CD4-positive, alpha-beta T cell (primary cell): ENCODE data around the gene CTNNA1. TPM values are rescaled to one million over a fixed set of nuclear protein-coding genes. Genes with fewer than 3 reads are reported as not detected.

Experiments used
- ATAC-seq: fragments of 200-7000 bp; cut with Tn5 transposase; one replicate; pipeline ENCODE4 v1.10.0; 2022; ENCODE audit warnings: mild to moderate bottlenecking; ENCODE audit not compliant: poor library complexity
- CTCF ChIA-PET: fragments of 350-600 bp; sonication (Branson Sonifier 250); formaldehyde crosslinking; loops from one replicate; lab custom pipeline; 2021; ENCODE audit warnings: antibody characterized with exemption, inconsistent platforms; lab: Charles Lee
- POLR2A ChIA-PET: fragments of 350-600 bp; sonication (Branson Sonifier 250); formaldehyde crosslinking; loops from one replicate; lab custom pipeline; 2021; ENCODE audit warnings: antibody characterized with exemption, inconsistent platforms; lab: Charles Lee
- DNase-seq, 14 experiments: peaks; one replicate each; pipeline ENCODE4 v3.0.0-alpha.2; 2013 to 2020; ENCODE audit warnings: mixed read lengths in 2 of 14
- H3K27ac ChIP-seq, 2 donors: one replicate each; pipeline versions ENCODE4 v1.5.1 to v1.7.0; 2013; ENCODE audit warnings: low read length in 2 of 2, low read depth in 1 of 2, mild to moderate bottlenecking in 1 of 2
- H3K27me3 ChIP-seq, 2 experiments: 1 replicate in 1 of 2; 2 replicates in 1 of 2; pipeline versions ENCODE4 v1.6.1 to v1.7.0; 2013; ENCODE audit warnings: low read length in 2 of 2, control low read depth in 1 of 2, mild to moderate bottlenecking in 1 of 2, moderate library complexity in 1 of 2; ENCODE audit not compliant: insufficient read depth in 2 of 2, control insufficient read depth in 1 of 2
- H3K36me3 ChIP-seq: one replicate; pipeline ENCODE4 v1.6.1; 2013; ENCODE audit warnings: low read length, control low read depth; ENCODE audit not compliant: insufficient read depth
- H3K4me1 ChIP-seq: one replicate; pipeline ENCODE4 v1.6.1; 2013; ENCODE audit warnings: low read length, control low read depth; ENCODE audit not compliant: insufficient read depth
- H3K4me3 ChIP-seq: one replicate; pipeline ENCODE4 v1.5.1; 2013; ENCODE audit warnings: mild to moderate bottlenecking, low read length, moderate library complexity
- H3K9me3 ChIP-seq, 2 experiments: 1 replicate in 1 of 2; 2 replicates in 1 of 2; pipeline versions ENCODE4 v1.6.1 to v1.7.0; 2013; ENCODE audit warnings: low read length in 2 of 2, mild to moderate bottlenecking in 2 of 2, control low read depth in 1 of 2, moderate library complexity in 1 of 2; ENCODE audit not compliant: control insufficient read depth in 1 of 2, insufficient read depth in 1 of 2
- H3K27ac Mint-ChIP-seq: one replicate; pipeline ENCODE4 v1.8.0; 2020; ENCODE audit warnings: mixed read lengths
- H3K27me3 Mint-ChIP-seq: one replicate; pipeline ENCODE4 v1.8.0; 2021; ENCODE audit warnings: mixed read lengths
- H3K36me3 Mint-ChIP-seq: one replicate; pipeline ENCODE4 v1.8.0; 2021; ENCODE audit warnings: low read depth, mixed read lengths
- H3K4me1 Mint-ChIP-seq: one replicate; pipeline ENCODE4 v1.8.0; 2021; ENCODE audit warnings: low read depth, mixed read lengths
- H3K4me3 Mint-ChIP-seq: one replicate; pipeline ENCODE4 v1.8.0; 2020; ENCODE audit warnings: mild to moderate bottlenecking, mixed read lengths
- H3K9me3 Mint-ChIP-seq: one replicate; pipeline ENCODE4 v1.8.0; 2020; ENCODE audit warnings: mixed read lengths
- CTCF ChIP-seq: fragments of 200-600 bp; IDR thresholded peaks from one replicate; pipeline ENCODE4 v1.8.0; 2022; ENCODE audit warnings: antibody characterized with exemption, mild to moderate bottlenecking
- intact Hi-C, 2 experiments: fragments of 100-400 bp; cut with DNase I in 1 of 2; cut with micrococcal nuclease in 1 of 2; formaldehyde crosslinking; loops; one replicate each; pipeline versions ENCODE4 v1.15.1 to v1.9.0; 2023 to 2025; cut with DNase I, micrococcal nuclease
- total RNA-seq, 174 experiments: library from RNA in 2 of 174; stranded (reverse) in 2 of 174; gene quantifications; one replicate each; pipeline ENCODE4 v1.2.3 and lab custom pipeline; 2021 to 2026

CTNNA1 gene
- total RNA-seq, 2 experiments from 2014 or later, result 6.0 to 6.7 TPM

GRCh38 chr5:138732933-138733332, 20.3 kb upstream of the CTNNA1 start:
- H3K27ac ChIP-seq, result no peak overlapping the region
- no peaks in the 10 kb centered on the region for H3K9me3 ChIP-seq
- Mint-ChIP-seq H3K4me1 (no peaks in the 10 kb centered on the region), H3K36me3 (no peaks in the 10 kb centered on the region), H3K27me3 (peaks cover 22% of the 10 kb centered on the region), H3K27ac (no peak overlapping the region), H3K4me3 (no peak overlapping the region), H3K9me3 (no peaks in the 10 kb centered on the region)
- H3K4me3 ChIP-seq, result no peak overlapping the region
- no peaks in the 10 kb centered on the region for H3K36me3 ChIP-seq
- DNase-seq (no peak), ATAC-seq (no peak)
- intact Hi-C loops, result no loop called here
- POLR2A ChIA-PET, result no interaction called here
- peaks cover 2 to 11% of the 10 kb centered on the region in 2 experiments for H3K27me3 ChIP-seq
- no peaks in the 10 kb centered on the region for H3K4me1 ChIP-seq
- TF ChIP-seq CTCF, result no peak
- CTCF ChIA-PET, result no interaction called here

- Histone ChIP-seq H3K36me3 (no peaks in the 10 kb centered on the region), H3K4me3 (no peak overlapping the region), H3K4me1 (no peaks in the 10 kb centered on the region), H3K27ac (no peak overlapping the region), H3K9me3 (no peaks in the 10 kb centered on the region), H3K27me3 (peaks cover 2 to 11% of the 10 kb centered on the region in 2 experiments)
- DNase-seq, result no peak
- no peaks in the 10 kb centered on the region for H3K4me1 Mint-ChIP-seq
- H3K9me3 Mint-ChIP-seq, result no peaks in the 10 kb centered on the region
- TF ChIP-seq CTCF, result no peak
- H3K27ac Mint-ChIP-seq, result no peak overlapping the region
- no peak for ATAC-seq
- POLR2A ChIA-PET, result no interaction called here
- CTCF ChIA-PET, result no interaction called here
- H3K27me3 Mint-ChIP-seq, result peaks cover 22% of the 10 kb centered on the region
- no peaks in the 10 kb centered on the region for H3K36me3 Mint-ChIP-seq
- H3K4me3 Mint-ChIP-seq, result no peak overlapping the region
- intact Hi-C loops, result no loop called here
Observed at GRCh38 chr5:138733509-138733908, 19.7 kb upstream of the CTNNA1 start.

- H3K4me1 Mint-ChIP-seq, result no peaks in the 10 kb centered on the region
- POLR2A ChIA-PET, result no interaction called here
- CTCF ChIA-PET, result no interaction called here
- TF ChIP-seq CTCF, result no peak
- peaks cover 18% of the 10 kb centered on the region for H3K27me3 Mint-ChIP-seq
- Histone ChIP-seq H3K4me1 (no peaks in the 10 kb centered on the region), H3K27ac (no peak overlapping the region), H3K36me3 (no peaks in the 10 kb centered on the region), H3K27me3 (peaks cover 2 to 13% of the 10 kb centered on the region in 2 experiments), H3K4me3 (no peak overlapping the region), H3K9me3 (no peaks in the 10 kb centered on the region)
- no peaks in the 10 kb centered on the region for H3K9me3 Mint-ChIP-seq
- ATAC-seq (no peak), DNase-seq (no peak)
- intact Hi-C loops, result no loop called here
- H3K36me3 Mint-ChIP-seq, result no peaks in the 10 kb centered on the region
- H3K4me3 Mint-ChIP-seq, result no peak overlapping the region
- H3K27ac Mint-ChIP-seq, result no peak overlapping the region
Observed at GRCh38 chr5:138736293-138736692, 16.9 kb upstream of the CTNNA1 start.
